HepG2 (cell line): Measurements from ENCODE around the gene MLLT1. TPM values are rescaled to one million over a fixed set of nuclear protein-coding genes. Genes with fewer than 3 reads are reported as not detected.

Source experiments
- ATAC-seq: fragments of 200-7000 bp; cut with Tn5 transposase; 3 replicates; pipeline ENCODE4 v1.9.1; 2020; ENCODE audit warnings: mild to moderate bottlenecking, moderate library complexity
- BruUV-seq: library from RNA; stranded (reverse); fragments of 400-500 nt; replicated peaks from 2 replicates; lab custom pipeline; 2021; lab: Mats Ljungman, UMichigan
- CTCF ChIA-PET: fragments of 300-600 bp; formaldehyde crosslinking; extraction: SDS; loops from one replicate; lab custom pipeline; 2021; ENCODE audit warnings: low total read pairs, inconsistent platforms, low intra/inter-chr PET ratio; lab: Yijun Ruan, JAX
- POLR2A ChIA-PET: fragments of 350-600 bp; sonication (Branson Sonifier 250); formaldehyde crosslinking; loops from one replicate; lab custom pipeline; 2020; ENCODE audit warnings: antibody characterized with exemption, inconsistent platforms; lab: Yijun Ruan, JAX
- DNase-seq: peaks from one replicate; pipeline ENCODE4 v3.0.0-alpha.2; 2015; ENCODE audit warnings: low spot score
- FAIRE-seq: peaks from 3 replicates; lab custom pipeline; 2011; peaks lifted over from hg19 to GRCh38; lab: Jason Lieb, UNC
- H2AFZ ChIP-seq: one replicate; pipeline ENCODE4 v1.6.1; 2011; ENCODE audit warnings: low read length, inconsistent platforms
- H3K27ac ChIP-seq: fragments of 300-600 bp; 3 replicates; pipeline ENCODE4 v1.8.0; 2011; ENCODE audit warnings: mixed run types, mild to moderate bottlenecking, mixed read lengths, low read length, inconsistent platforms; ENCODE audit not compliant: insufficient read depth; ENCODE audit errors: extremely low read length
- H3K27me3 ChIP-seq, 2 experiments: fragments of 200-600 bp in 1 of 2; 2 replicates in 1 of 2; 3 replicates in 1 of 2; pipeline versions ENCODE4 v1.6.0 to v1.8.0; 2011; ENCODE audit warnings: low read length in 2 of 2, mild to moderate bottlenecking in 2 of 2, moderate library complexity in 2 of 2, inconsistent platforms in 1 of 2; ENCODE audit not compliant: insufficient read depth in 2 of 2, control insufficient read depth in 1 of 2
- H3K36me3 ChIP-seq, 2 experiments: fragments of 200-600 bp in 1 of 2; replicated peaks in 1 of 2; 2 replicates in 1 of 2; 3 replicates in 1 of 2; pipeline versions ENCODE4 v1.5.1 to v1.8.0; 2011; ENCODE audit warnings: low read length in 2 of 2, inconsistent platforms in 1 of 2; ENCODE audit not compliant: insufficient read depth in 2 of 2, control insufficient read depth in 1 of 2
- H3K4me1 ChIP-seq: 2 replicates; pipeline ENCODE4 v1.5.1; 2012; ENCODE audit warnings: low read length, inconsistent platforms; ENCODE audit not compliant: insufficient read depth
- H3K4me2 ChIP-seq: 2 replicates; pipeline ENCODE4 v1.6.0; 2011; ENCODE audit warnings: low read depth, low read length, inconsistent platforms
- H3K4me3 ChIP-seq, 3 experiments: fragments of 200-600 bp in 1 of 3; sonication (generic), shearing (Covaris generic) in 1 of 3; replicated peaks in 1 of 3; 2 replicates each; pipeline ENCODE4 v1.5.1; 2011 to 2016; ENCODE audit warnings: low read length in 3 of 3, inconsistent platforms in 2 of 3, low read depth in 2 of 3, mild to moderate bottlenecking in 2 of 3, control low read depth in 1 of 3, mixed read lengths in 1 of 3; ENCODE audit not compliant: insufficient read depth in 1 of 3
- H3K79me2 ChIP-seq: one replicate; pipeline ENCODE4 v1.6.1; 2011; ENCODE audit warnings: low read length, inconsistent platforms; ENCODE audit not compliant: insufficient read depth
- H3K9ac ChIP-seq: 2 replicates; pipeline ENCODE4 v1.6.0; 2011; ENCODE audit warnings: mild to moderate bottlenecking, low read depth, low read length, inconsistent platforms; ENCODE audit not compliant: insufficient read depth
- H3K9me3 ChIP-seq: 2 replicates; pipeline ENCODE4 v1.5.1; 2012; ENCODE audit warnings: mild to moderate bottlenecking, low read length
- H4K20me1 ChIP-seq: 2 replicates; pipeline ENCODE4 v1.6.0; 2011; ENCODE audit warnings: inconsistent platforms, mild to moderate bottlenecking, low read length, moderate library complexity; ENCODE audit not compliant: insufficient read depth
- CEBPB ChIP-seq: IDR thresholded peaks from 2 replicates; pipeline ENCODE4 v1.6.1; 2011; ENCODE audit warnings: low read depth, low read length, improper control_type of control experiment, borderline replicate concordance
- FOXO4 ChIP-seq: sonication (generic); formaldehyde crosslinking; conservative IDR thresholded peaks from 2 replicates; pipeline ENCODE4 v1.8.1; 2023; ENCODE audit warnings: missing genetic modification reagents
- HIC2 ChIP-seq: sonication (generic); formaldehyde crosslinking; IDR thresholded peaks from 2 replicates; pipeline ENCODE4 v1.9.0; 2022; ENCODE audit warnings: low read depth, missing genetic modification reagents
- HNF4A ChIP-seq: sonication (generic); formaldehyde crosslinking; IDR thresholded peaks from 2 replicates; pipeline ENCODE4 v1.4.0; 2020; ENCODE audit warnings: missing genetic modification reagents
- HNRNPL ChIP-seq: fragments of 200-400 bp; formaldehyde crosslinking; IDR thresholded peaks from 2 replicates; pipeline ENCODE4 v1.6.1; 2017; ENCODE audit warnings: mild to moderate bottlenecking, low read depth, low read length
- NCOA2 ChIP-seq: sonication (generic); formaldehyde crosslinking; IDR thresholded peaks from 2 replicates; pipeline ENCODE4 v1.8.0; 2022; ENCODE audit warnings: inconsistent platforms
- SALL1 ChIP-seq: sonication (generic); formaldehyde crosslinking; IDR thresholded peaks from 2 replicates; pipeline ENCODE4 v1.8.0; 2022; ENCODE audit warnings: mild to moderate bottlenecking, missing genetic modification reagents
- TFAP4 ChIP-seq: sonication (generic); IDR thresholded peaks from 2 replicates; pipeline ENCODE4 v1.6.1; 2016; ENCODE audit warnings: low read depth, borderline replicate concordance
- ZNF44 ChIP-seq: sonication (generic); formaldehyde crosslinking; IDR thresholded peaks from 2 replicates; pipeline ENCODE4 v1.5.1; 2020; ENCODE audit warnings: mild to moderate bottlenecking, missing genetic modification reagents
- WGBS: methylation state at CpG from one replicate; pipeline ENCODE4 v1.1.6; 2017; ENCODE audit warnings: low lambda C conversion rate; 5-methylcytosine and 5-hydroxymethylcytosine counted together
- in situ Hi-C: cut with HindIII; loops from 2 replicates; pipeline ENCODE4 v1.10.0; 2017; ENCODE audit warnings: low pct_unique_long_range_greater_than_20kb; ENCODE audit not compliant: extremely low pct_ligation_motif_present
- intact Hi-C: fragments of 100-400 bp; cut with micrococcal nuclease; formaldehyde crosslinking; loops from one replicate; pipeline ENCODE4 v1.10.0; 2022; ENCODE audit not compliant: unreplicated experiment
- polyA plus RNA-seq, 8 experiments: library from polyadenylated mRNA; depleted of rRNA in 3 of 8; stranded (reverse) in 7 of 8; unstranded in 1 of 8; fragments of >200 nt; fragmentation: Illumina TruSeq in 4 of 8; extraction: Trizol in 4 of 8; gene quantifications; 2 replicates each; pipeline versions ENCODE4 v1.2.1 to v1.2.3, GENCODE V29; 2011 to 2016; ENCODE audit warnings: low read depth in 4 of 8, missing spikeins in 1 of 8, mixed read lengths in 1 of 8; ENCODE audit not compliant: insufficient read depth in 1 of 8
- total RNA-seq, 5 experiments: library from RNA; depleted of rRNA; stranded (reverse); fragments of >200 nt; fragmentation: Illumina TruSeq; extraction: Trizol; gene quantifications; 2 replicates each; pipeline ENCODE4 v1.2.3, GENCODE V29; 2016; ENCODE audit warnings: low read depth in 1 of 5
- TF ChIP-seq, protein P1 (sequence below): sonication (generic); formaldehyde crosslinking; IDR thresholded peaks from 2 replicates; pipeline ENCODE4 v1.5.1; 2020; ENCODE audit warnings: mild to moderate bottlenecking, missing genetic modification reagents

MLLT1 gene
- total and polyA plus RNA-seq, 2 of the 13 experiments (the other 11 are each of a cell fraction or from before 2014, with no cell fraction given) = 11.7 to 12.2 TPM

DNA sequence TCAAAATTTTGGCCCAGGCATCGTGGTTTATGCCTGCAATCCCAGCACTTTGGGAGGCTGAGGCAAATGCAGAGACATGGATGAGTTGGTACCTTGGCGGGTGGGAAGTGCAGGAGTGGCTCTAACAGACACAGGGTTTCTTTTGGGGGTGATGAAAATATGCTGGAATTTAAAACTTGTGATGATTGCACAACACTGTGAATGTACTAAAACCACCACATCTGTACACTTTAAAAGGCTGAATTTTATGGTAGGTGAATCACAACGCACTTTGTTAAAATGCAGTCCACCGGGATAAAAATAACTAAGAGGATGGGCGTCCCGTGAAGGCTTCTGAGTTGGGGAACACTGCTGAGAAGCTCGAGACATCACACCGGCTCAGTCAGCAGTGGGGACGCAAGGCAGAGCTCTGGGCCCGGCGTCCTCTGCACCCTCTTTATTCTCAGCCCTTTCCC is 47.1 kb downstream of the MLLT1 start:
- ChIA-PET POLR2A (no interaction called here), CTCF (no interaction called here)
- Histone ChIP-seq H3K27ac (no peak overlapping the region), H3K9me3 (no peaks in the 10 kb centered on the region), H3K36me3 (peaks cover 7 to 11% of the 10 kb centered on the region in 2 experiments; a peak in 3 of 5 replicates), H3K79me2 (peaks cover 17% of the 10 kb centered on the region), H4K20me1 (0 out of 2 replicates have a peak, but pooled peaks cover 5% of the 10 kb centered on the region), H3K27me3 (no peaks in the 10 kb centered on the region), H3K9ac (no peak overlapping the region), H3K4me2 (no peak overlapping the region), H2AFZ (no peak overlapping the region), H3K4me3 (no peak overlapping the region), H3K4me1 (peaks cover 28% of the 10 kb centered on the region)
- no peak for FAIRE-seq
- no peak for DNase-seq
- no peak for ATAC-seq
- WGBS = 81% methylated on average over 11 of the region's 11 CpGs
- BruUV-seq = no TSS peak
- in situ Hi-C loops = no loop called here
- intact Hi-C loops = no loop called here
- TF ChIP-seq FOXO4 (CRISPR knock-in tag) (no peak), CEBPB (peak; percentile 57), ZNF44 (CRISPR knock-in tag) (no peak)

GRCh38 chr19:6230991-6231448 is 48.8 kb downstream of the MLLT1 start:
- peak; percentile 18; the same call in 1 of the 3 replicates for ATAC-seq
- POLR2A ChIA-PET = no interaction called here
- H4K20me1 ChIP-seq = 0 out of 2 replicates have a peak, but pooled peaks cover 5% of the 10 kb centered on the region
- peaks cover 28% of the 10 kb centered on the region for H3K4me1 ChIP-seq
- no TSS peak for BruUV-seq
- peak overlapping the region; percentile 0; the same call in 1 of the 2 replicates for H3K4me2 ChIP-seq
- FAIRE-seq = no peak
- CTCF ChIA-PET = no interaction called here
- peak overlapping the region; percentile 28 for H3K27ac ChIP-seq
- in situ Hi-C loops (no loop called here), intact Hi-C loops (no loop called here)
- peaks cover 12 to 24% of the 10 kb centered on the region in 2 experiments; a peak in 4 of 5 replicates for H3K36me3 ChIP-seq
- no peak for DNase-seq
- no peak overlapping the region for H2AFZ ChIP-seq
- no peak overlapping the region for H3K4me3 ChIP-seq
- H3K27me3 ChIP-seq = no peaks in the 10 kb centered on the region
- 69% methylated on average over 16 of the region's 17 CpGs for WGBS
- H3K9me3 ChIP-seq = no peaks in the 10 kb centered on the region
- 0 out of 2 replicates have a peak overlapping the region, but pooled peaks have one; percentile 8 for H3K9ac ChIP-seq
- H3K79me2 ChIP-seq = peaks cover 11% of the 10 kb centered on the region
- peak; percentile 59 for TF ChIP-seq HNF4A (CRISPR knock-in tag)
- no peak for TF ChIP-seq TFAP4
- no peak for TF ChIP-seq NCOA2 (CRISPR knock-in tag)
- peak; percentile 40; the same call in 1 of the 2 replicates for TF ChIP-seq SALL1 (CRISPR knock-in tag)
- TF ChIP-seq, protein P1, sequence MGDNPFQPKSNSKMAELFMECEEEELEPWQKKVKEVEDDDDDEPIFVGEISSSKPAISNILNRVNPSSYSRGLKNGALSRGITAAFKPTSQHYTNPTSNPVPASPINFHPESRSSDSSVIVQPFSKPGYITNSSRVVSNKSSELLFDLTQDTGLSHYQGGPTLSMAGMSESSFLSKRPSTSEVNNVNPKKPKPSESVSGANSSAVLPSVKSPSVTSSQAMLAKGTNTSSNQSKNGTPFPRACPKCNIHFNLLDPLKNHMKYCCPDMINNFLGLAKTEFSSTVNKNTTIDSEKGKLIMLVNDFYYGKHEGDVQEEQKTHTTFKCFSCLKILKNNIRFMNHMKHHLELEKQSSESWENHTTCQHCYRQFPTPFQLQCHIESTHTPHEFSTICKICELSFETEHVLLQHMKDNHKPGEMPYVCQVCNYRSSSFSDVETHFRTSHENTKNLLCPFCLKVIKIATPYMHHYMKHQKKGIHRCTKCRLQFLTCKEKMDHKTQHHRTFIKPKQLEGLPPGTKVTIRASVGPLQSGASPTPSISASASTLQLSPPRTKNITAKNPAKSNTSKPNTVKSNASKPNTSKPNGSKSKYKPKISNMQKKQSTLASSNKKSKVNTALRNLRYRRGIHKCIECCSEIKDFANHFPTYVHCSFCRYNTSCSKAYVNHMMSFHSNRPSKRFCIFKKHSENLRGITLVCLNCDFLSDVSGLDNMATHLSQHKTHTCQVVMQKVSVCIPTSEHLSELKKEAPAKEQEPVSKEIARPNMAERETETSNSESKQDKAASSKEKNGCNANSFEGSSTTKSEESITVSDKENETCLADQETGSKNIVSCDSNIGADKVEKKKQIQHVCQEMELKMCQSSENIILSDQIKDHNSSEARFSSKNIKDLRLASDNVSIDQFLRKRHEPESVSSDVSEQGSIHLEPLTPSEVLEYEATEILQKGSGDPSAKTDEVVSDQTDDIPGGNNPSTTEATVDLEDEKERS (CRISPR knock-in tag) = no peak
- 0 out of 2 replicates have a peak, but pooled peaks have one; percentile 37 for TF ChIP-seq HIC2 (CRISPR knock-in tag)
- peak; percentile 76; the same call in 1 of the 2 replicates for TF ChIP-seq HNRNPL
